Ascending aorta (tissue), 2 donors: Measurements from ENCODE around the gene NMUR1. TPM values are rescaled to one million over a fixed set of nuclear protein-coding genes. Genes with fewer than 3 reads are reported as not detected.

ENCODE experiments used
- DNase-seq, 2 donors: peaks; one replicate each; pipeline ENCODE4 v3.0.0-alpha.2; 2019; ENCODE audit warnings: low spot score in 2 of 2
- H3K27ac ChIP-seq, 2 donors: fragments of 200-600 bp; sonication (generic); one replicate each; pipeline ENCODE4 v1.5.1; 2016 to 2017; ENCODE audit warnings: mild to moderate bottlenecking in 1 of 2
- H3K27me3 ChIP-seq: fragments of 200-600 bp; sonication (generic); one replicate; pipeline ENCODE4 v1.5.1; 2017
- H3K36me3 ChIP-seq, 2 donors: fragments of 200-600 bp; sonication (generic); one replicate each; pipeline ENCODE4 v1.5.1; 2016
- H3K4me1 ChIP-seq, 2 donors: fragments of 200-600 bp; sonication (generic); one replicate each; pipeline ENCODE4 v1.5.1; 2016 to 2017; ENCODE audit warnings: mild to moderate bottlenecking in 1 of 2
- H3K4me3 ChIP-seq, 2 donors: fragments of 200-600 bp; sonication (generic); one replicate each; pipeline ENCODE4 v1.5.1; 2016 to 2017; ENCODE audit warnings: mild to moderate bottlenecking in 1 of 2
- H3K9me3 ChIP-seq, 2 donors: fragments of 200-600 bp; sonication (generic); one replicate each; pipeline ENCODE4 v1.5.1; 2016
- intact Hi-C: fragments of 100-400 bp; cut with DNase I; formaldehyde crosslinking; loops from one replicate; pipeline ENCODE4 v1.15.1; 2023
- total RNA-seq: library from RNA; depleted of rRNA; stranded (reverse); fragments of >200 nt; gene quantifications from one replicate; pipeline ENCODE4 v1.1.0, GENCODE V29; 2016
- TF ChIP-seq, protein P1 (sequence below), 3 experiments: fragments of 200-600 bp in 2 of 3; fragments of 450-650 bp in 1 of 3; sonication (generic) in 2 of 3; IDR thresholded peaks; one replicate each; pipeline ENCODE4 v1.5.1; 2016 to 2019; ENCODE audit warnings: antibody characterized with exemption in 3 of 3, mild to moderate bottlenecking in 1 of 3, moderate library complexity in 1 of 3

Gene NMUR1
- total RNA-seq, 1 donor from 2014 or later, result 1.8 TPM

GRCh38 chr2:231539991-231540390 is 9.7 kb upstream of the NMUR1 start:
- Histone ChIP-seq H3K27ac (no peak overlapping the region), H3K4me3 (no peak overlapping the region), H3K36me3 (no peaks in the 10 kb centered on the region), H3K9me3 (peaks cover 0 to 6% of the 10 kb centered on the region in 2 donors), H3K4me1 (no peaks in the 10 kb centered on the region), H3K27me3 (no peaks in the 10 kb centered on the region)
- TF ChIP-seq, protein P1, sequence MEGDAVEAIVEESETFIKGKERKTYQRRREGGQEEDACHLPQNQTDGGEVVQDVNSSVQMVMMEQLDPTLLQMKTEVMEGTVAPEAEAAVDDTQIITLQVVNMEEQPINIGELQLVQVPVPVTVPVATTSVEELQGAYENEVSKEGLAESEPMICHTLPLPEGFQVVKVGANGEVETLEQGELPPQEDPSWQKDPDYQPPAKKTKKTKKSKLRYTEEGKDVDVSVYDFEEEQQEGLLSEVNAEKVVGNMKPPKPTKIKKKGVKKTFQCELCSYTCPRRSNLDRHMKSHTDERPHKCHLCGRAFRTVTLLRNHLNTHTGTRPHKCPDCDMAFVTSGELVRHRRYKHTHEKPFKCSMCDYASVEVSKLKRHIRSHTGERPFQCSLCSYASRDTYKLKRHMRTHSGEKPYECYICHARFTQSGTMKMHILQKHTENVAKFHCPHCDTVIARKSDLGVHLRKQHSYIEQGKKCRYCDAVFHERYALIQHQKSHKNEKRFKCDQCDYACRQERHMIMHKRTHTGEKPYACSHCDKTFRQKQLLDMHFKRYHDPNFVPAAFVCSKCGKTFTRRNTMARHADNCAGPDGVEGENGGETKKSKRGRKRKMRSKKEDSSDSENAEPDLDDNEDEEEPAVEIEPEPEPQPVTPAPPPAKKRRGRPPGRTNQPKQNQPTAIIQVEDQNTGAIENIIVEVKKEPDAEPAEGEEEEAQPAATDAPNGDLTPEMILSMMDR (IDR thresholded peaks at IDR 0.05), result no peak
- intact Hi-C loops, result no loop called here
- no peak for DNase-seq

DNA sequence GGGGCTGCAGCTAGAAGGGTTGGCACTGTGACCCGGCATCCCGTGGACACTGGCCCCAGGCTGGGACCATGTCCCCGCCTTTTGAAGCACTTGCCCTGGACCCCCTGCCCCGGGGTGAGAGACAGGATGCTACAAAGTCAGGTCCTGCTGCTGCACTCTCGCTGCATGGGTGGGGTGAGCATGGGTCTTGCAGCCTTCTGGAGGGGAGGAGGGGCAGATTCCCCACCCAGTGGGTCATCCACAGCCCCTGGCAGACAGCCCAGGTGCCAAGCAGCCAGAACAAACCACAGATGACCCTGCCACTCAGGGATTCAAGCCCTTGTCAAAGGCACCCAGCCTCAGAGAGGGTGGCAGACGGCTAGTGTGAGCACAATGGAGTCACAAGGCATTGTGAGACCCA is 5.7 kb upstream of the NMUR1 start:
- no peaks in the 10 kb centered on the region for H3K9me3 ChIP-seq
- intact Hi-C loops, result no loop called here
- H3K4me1 ChIP-seq, result no peaks in the 10 kb centered on the region
- no peak overlapping the region for H3K4me3 ChIP-seq
- no peak overlapping the region for H3K27ac ChIP-seq
- TF ChIP-seq, protein P1 (IDR thresholded peaks at IDR 0.05), result no peak
- H3K36me3 ChIP-seq, result no peaks in the 10 kb centered on the region
- no peak for DNase-seq
- no peaks in the 10 kb centered on the region for H3K27me3 ChIP-seq

- H3K36me3 ChIP-seq, result no peaks in the 10 kb centered on the region
- no peak overlapping the region for H3K4me3 ChIP-seq
- intact Hi-C loops, result no loop called here
- no peak overlapping the region for H3K27ac ChIP-seq
- TF ChIP-seq, protein P1 (IDR thresholded peaks at IDR 0.05), result no peak
- DNase-seq, result no peak
- H3K27me3 ChIP-seq, result no peaks in the 10 kb centered on the region
- H3K4me1 ChIP-seq, result peaks cover 0 to 4% of the 10 kb centered on the region in 2 donors
- H3K9me3 ChIP-seq, result no peaks in the 10 kb centered on the region
These were observed 3.5 kb upstream of the NMUR1 start for GRCh38 chr2:231533777-231534125.

- Histone ChIP-seq H3K27ac (no peak overlapping the region), H3K36me3 (no peaks in the 10 kb centered on the region), H3K27me3 (no peaks in the 10 kb centered on the region), H3K9me3 (no peaks in the 10 kb centered on the region), H3K4me3 (no peak overlapping the region), H3K4me1 (peaks cover 0 to 4% of the 10 kb centered on the region in 2 donors)
- DNase-seq, result no peak
- intact Hi-C loops, result no loop called here
- TF ChIP-seq, protein P1 (IDR thresholded peaks at IDR 0.05), result no peak
These were observed 3.0 kb upstream of the NMUR1 start for GRCh38 chr2:231533086-231533776.

DNA sequence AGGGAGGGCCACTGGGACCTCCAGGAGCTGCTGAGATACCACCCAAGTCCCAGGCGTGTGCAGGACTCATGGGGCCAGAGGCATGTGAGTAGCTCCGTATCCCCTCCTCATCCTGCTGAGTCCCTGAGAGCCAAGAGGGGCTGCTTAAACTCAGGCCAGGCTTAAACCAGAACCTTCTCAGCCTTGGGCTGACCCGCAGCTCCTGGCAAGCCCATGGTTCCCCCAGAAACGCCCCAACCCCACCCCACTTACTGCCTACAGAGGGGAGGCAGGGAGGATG is 2.5 kb upstream of the NMUR1 start:
- no peak for DNase-seq
- no peak overlapping the region for H3K27ac ChIP-seq
- peaks cover 0 to 4% of the 10 kb centered on the region in 2 donors for H3K4me1 ChIP-seq
- TF ChIP-seq, protein P1 (IDR thresholded peaks at IDR 0.05), result no peak
- H3K27me3 ChIP-seq, result no peaks in the 10 kb centered on the region
- no peaks in the 10 kb centered on the region for H3K36me3 ChIP-seq
- no peak overlapping the region for H3K4me3 ChIP-seq
- intact Hi-C loops, result no loop called here
- no peaks in the 10 kb centered on the region for H3K9me3 ChIP-seq
